HG03064 (cell line): ENCODE measurements around the gene DCAF11.
A peak's percentile ranks its signal among the peaks of the same experiment; 100 is the strongest.
"Not testable (repeated sequence)": the region's sequence is repeated elsewhere in the genome, so short reads cannot be mapped to it uniquely, and the experiment has no call there.

ENCODE experiments used
- ATAC-seq: cut with Tn5 transposase; IDR thresholded peaks from one replicate; pipeline ENCODE4 v1.9.1; 2021; ENCODE audit warnings: low read depth; ENCODE audit not compliant: unreplicated experiment

The DCAF11 gene

GRCh38 chr14:24095271-24096068 lies 19.1 kb upstream of the DCAF11 start:
- ATAC-seq: peak; percentile 66

GRCh38 chr14:24096545-24097181 lies 17.9 kb upstream of the DCAF11 start:
- ATAC-seq: no peak

GRCh38 chr14:24098229-24098926 lies 16.2 kb upstream of the DCAF11 start:
- no peak for ATAC-seq

GRCh38 chr14:24098927-24099813 lies 15.4 kb upstream of the DCAF11 start:
- ATAC-seq: no peak

GRCh38 chr14:24100197-24100981 lies 14.2 kb upstream of the DCAF11 start:
- no peak for ATAC-seq

GRCh38 chr14:24100982-24101494 lies 13.5 kb upstream of the DCAF11 start:
- no peak for ATAC-seq

- no peak for ATAC-seq
These were observed 12.1 kb upstream of the DCAF11 start for GRCh38 chr14:24102357-24103048.

- ATAC-seq: no peak
These were observed 11.1 kb upstream of the DCAF11 start for GRCh38 chr14:24103451-24103850.

- not testable (repeated sequence) for ATAC-seq
These were observed 8.9 kb upstream of the DCAF11 start for GRCh38 chr14:24105609-24106239.

GRCh38 chr14:24106672-24107271 lies 7.8 kb upstream of the DCAF11 start:
- ATAC-seq: no peak

- ATAC-seq: peak; percentile 34
These were observed 6.2 kb upstream of the DCAF11 start for GRCh38 chr14:24108336-24108874.

GRCh38 chr14:24110060-24110459 lies 4.5 kb upstream of the DCAF11 start:
- no peak for ATAC-seq

GRCh38 chr14:24110523-24110922 lies 4.1 kb upstream of the DCAF11 start:
- ATAC-seq: no peak

- ATAC-seq: no peak
These were observed 1.2 kb upstream of the DCAF11 start for GRCh38 chr14:24113379-24113800.

GRCh38 chr14:24113801-24114531 lies 611 bp upstream of the DCAF11 start:
- peak; percentile 35 for ATAC-seq

- no peak for ATAC-seq
These were observed 998 bp downstream of the DCAF11 start for GRCh38 chr14:24115422-24116127.
